GM10847 (cell line): ENCODE results near the gene CCM2.

Experiments used
- POLR2A ChIP-seq: IDR thresholded peaks from 2 replicates; pipeline ENCODE4 v1.6.1; 2011; ENCODE audit not compliant: insufficient read length; ENCODE audit errors: extremely low read depth

The CCM2 gene

DNA sequence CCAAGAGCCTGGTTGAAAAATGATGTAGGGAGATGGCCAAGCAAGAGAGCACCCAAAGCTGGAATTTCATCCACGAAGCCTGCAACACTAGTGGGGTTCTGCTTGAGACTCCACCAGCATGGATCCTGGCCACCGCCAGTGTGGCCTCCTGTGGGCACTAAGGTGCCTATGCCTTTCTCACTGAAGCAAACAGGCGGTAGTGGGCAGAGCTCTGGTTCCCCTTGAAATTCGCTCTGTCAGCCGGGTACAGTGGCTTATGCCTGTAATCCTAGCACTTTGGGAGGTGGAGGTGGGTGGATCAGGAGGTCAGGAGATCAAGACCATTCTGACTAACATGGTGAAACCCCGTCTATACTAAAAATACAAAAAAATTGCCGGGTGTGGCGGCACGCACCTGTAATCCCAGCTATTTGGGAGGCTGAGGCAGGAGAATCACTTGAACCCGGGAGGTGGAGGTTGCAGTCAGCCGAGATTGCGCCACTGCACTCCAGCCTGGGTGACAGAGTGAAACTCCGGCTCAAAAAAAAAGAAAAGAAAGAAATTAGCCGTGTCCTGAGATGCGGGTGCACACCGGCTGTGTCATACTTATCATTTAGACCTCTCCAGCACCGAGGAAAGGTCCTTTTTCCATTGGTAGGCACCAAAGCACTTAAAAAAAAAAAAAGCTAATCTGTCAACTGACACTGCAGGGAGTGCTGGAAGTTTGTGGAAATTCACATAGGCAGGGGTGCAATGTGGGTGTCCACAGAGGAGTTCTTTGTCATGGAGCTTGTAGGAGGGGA lies 28.3 kb downstream of the CCM2 start:
- TF ChIP-seq POLR2A: no peak

DNA sequence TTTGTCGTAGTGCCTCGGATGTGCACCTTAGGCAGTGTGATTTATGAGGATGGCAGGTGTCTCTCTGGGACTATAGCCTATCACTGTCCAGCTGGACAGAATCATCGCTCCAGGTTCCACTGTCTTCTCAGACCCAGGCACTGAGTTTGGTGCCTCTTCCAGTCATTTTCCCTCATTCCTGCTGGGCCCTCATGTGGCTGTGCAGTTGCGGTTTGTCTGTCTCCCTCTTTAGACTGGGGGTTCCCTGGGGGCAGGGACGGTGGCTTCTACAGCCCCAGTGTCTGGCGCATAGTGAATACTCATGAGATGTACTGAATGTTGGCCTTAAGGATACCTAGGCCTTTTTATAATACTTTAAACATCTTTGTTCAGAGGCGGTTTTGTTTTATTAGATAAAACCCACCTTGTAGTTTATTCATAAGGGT lies 28.9 kb downstream of the CCM2 start:
- TF ChIP-seq POLR2A: no peak

DNA sequence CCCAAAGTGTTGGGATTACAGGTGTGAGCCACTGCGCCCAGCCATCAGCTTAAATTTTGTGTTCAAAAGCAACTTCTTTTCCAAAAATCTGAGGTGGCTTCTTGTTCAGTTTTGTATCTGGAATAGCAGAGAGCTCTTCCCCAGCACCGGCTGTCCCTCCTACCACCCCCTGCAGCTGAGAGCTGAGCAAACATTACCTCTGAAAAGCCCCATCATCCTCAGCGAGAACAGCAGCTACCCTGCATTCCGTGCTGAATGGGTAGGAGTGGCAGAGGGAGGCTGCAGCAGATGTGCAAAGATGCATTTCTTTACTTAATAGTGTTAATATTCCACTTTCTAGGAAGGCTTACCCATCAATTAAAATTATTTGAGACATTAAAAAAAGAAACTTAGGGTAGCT lies 31.8 kb downstream of the CCM2 start:
- no peak for TF ChIP-seq POLR2A

DNA sequence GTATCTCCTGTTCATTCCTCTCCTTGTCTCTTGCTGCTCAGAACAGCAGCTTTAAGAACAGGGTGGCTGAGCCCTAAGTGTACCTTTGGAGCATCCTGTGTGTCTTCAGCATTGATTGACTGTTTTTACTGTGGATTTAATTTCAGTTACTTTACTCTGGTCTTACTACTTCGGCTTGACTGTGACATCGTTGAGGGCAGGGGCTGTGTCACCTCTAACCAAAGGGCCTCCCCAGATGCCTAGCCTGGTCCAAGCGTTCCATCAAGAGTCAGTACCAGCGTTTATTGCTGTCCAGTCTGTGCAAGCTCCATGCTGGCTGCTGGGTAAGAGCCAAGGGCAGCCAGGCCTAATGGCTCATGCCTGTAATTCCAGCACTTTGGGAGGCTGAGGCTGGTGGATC lies 32.4 kb downstream of the CCM2 start:
- TF ChIP-seq POLR2A: no peak

DNA sequence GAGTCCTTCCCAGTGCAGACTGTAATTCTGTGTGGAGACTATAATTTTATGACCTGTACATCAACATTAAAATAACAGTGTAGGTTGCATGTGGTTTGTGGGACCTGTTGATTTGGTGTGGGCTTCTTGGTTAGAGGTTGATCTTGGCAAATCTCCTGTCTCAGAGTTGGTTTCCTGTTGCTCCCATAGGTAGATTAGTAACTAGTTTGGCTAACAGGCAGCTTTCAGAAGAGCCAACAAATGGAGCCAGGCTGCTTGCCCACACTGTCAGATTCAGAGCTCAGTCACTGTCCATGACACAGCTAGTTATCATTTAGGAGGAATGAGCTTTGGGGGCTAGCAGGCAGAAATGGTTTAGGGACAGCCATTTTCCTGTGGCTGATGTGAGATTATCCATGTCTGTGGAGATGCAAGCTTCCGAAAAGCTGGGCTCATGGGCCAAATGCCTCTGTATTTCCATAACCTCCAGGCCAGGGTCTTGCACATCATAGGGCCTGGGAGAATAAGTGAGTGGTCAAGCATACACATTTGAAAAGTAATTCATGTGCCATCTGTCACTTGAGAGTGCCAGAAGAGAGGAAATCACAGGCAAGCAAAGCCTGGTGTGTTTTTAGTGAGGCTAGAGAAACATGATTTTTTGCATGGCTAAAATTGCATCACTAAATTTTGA lies 33.4 kb downstream of the CCM2 start:
- TF ChIP-seq POLR2A: no peak

DNA sequence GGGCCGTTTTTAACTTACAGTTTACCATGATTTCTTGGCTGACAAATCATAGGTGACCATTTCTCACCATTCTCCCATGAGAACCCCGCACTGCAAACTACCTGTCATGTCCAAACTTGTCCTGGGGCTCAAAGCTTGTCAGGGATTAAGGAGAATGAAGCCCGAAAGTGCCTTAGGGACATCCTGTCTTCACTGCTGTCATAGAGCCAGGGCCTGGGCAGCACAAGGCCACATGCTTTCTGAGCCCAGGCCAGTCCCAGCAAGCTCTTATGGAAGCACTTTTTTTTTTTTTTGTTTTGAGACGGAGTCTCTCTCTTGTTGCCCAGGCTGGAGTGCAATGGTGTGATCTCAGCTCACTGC lies 33.9 kb downstream of the CCM2 start:
- TF ChIP-seq POLR2A: no peak

DNA sequence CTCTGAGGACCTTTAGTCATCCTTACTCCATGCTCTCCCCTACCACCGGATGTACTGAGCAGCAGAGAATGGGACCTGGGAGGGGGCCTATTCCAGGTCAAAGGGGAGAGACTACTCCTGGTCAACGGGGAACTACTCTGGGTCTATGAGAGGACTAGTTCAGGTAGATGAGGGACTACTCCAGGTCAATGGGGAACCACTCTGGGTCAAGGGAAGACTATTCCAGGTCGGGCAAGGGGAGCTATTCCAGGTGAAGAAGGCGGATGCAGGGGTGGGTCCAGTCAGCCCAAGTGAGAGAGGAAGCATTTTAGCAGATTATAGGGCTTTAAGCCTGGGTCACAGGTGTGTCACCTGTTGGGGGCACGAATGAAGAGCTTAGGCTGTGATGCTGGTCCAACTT lies 35.4 kb downstream of the CCM2 start:
- no peak for TF ChIP-seq POLR2A

DNA sequence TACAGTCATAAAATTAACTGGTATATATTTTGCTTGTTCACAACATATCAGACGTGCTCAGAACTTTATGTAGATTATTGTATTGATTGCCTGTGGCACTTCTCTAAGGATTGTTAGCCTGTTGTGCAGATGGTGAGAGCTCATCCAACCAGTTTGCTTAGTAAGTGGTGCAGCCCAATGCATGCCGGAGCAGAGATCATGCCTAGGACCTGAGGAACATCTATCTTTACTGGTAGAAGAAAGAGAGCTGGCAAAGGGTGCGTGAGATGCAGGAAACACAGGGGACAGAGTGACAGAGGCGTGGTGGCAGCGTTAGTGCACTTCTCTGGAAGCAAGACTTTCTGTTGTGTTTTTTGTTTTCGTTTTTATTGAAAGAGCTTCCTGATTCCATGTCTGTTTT lies 35.9 kb downstream of the CCM2 start:
- TF ChIP-seq POLR2A: no peak

DNA sequence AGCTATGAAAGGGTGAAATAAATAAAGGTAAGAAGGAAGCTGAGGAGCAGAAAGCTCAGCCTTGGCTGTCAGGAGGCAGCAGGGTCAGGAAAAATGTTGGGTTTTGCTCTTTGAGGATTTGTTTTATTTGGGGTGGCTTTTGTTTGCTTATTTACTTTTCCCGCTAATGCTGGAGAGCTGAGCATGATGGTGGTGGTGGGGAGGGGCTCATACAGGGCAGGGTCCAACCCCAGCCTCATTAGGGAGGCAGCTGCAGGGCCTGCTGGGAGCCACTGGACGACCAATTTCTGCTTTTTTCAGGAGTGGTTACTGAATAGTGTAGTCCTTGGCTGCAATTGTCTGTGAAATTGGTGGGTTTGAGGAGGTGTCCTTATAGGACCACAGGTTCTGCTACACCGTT lies 36.3 kb downstream of the CCM2 start:
- TF ChIP-seq POLR2A: no peak

DNA sequence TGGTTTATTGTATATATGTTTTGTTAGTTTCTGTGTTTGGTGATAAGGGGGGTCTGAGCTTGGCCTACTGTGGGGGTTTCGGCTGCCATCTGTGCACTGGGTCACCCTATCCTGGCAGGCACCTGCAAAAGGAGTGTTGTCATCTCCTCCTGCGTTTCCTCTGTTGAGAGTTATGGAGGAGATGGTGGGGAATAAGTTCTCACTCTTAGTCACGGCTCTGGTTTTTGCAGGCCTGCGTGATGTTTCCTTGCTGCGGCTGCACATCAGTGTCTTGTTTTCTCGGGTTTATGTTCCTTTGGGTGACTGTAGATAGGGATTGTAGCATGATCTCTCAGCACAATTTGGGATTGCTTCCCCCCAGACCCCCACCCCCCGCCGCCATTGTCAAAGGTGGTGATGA lies 36.8 kb downstream of the CCM2 start:
- no peak for TF ChIP-seq POLR2A

DNA sequence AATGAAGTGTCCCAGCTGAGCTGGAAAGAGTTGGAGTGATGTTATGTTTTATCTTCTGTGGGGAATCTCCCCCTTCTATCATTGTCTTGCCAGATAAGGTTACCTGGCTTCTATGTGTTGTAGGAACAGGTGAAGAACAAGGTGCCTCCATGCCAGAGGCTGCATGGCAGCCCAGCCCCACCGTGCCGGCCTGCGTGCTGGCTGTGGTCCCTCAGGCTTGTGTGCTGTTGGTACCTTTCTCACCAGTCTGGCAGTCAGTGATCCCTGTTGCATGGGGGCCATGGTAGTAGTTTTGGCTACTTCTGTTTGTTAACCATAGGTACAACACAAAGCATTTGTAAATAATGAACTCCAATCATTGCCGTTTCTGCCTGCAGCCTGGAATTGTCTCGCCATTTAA lies 37.9 kb downstream of the CCM2 start:
- TF ChIP-seq POLR2A: no peak

DNA sequence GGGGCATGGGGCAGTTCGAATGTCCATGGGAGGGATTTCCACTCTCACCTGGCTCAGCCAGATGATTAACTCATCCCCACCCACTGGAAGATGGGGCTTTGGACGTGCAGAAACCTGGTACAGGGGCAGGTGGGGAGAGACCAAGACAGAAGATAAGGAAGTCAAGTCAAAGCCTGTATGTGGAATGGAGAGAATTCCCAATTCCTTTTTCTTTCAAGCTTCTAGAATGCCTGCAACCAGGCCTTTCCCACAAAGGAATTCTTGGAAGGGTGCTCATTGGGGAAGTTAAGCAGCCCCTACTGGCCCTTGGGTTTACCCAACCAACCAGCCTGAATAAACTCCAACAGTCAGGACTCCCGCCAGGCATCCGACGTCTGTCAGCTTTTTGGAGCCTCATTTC lies 39.1 kb downstream of the CCM2 start:
- TF ChIP-seq POLR2A: no peak

DNA sequence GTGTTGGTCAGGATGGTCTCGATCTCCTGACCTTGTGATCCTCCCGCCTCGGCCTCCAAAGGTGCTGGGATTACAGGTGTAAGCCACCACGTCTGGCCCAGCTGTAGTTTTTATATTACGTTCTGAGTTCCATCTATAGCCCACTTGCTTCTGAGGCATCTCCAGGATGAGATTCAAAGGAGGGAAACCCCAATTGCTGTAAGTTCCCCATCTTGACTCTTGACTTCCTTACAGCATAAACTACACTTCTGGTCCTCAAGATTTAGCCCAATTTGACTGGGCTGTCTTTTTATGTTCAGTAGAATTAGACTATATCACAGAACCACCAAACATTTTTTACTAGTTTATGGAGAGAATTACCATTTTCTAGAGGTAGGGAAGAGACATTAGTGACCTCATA lies 44.3 kb downstream of the CCM2 start:
- TF ChIP-seq POLR2A: no peak

DNA sequence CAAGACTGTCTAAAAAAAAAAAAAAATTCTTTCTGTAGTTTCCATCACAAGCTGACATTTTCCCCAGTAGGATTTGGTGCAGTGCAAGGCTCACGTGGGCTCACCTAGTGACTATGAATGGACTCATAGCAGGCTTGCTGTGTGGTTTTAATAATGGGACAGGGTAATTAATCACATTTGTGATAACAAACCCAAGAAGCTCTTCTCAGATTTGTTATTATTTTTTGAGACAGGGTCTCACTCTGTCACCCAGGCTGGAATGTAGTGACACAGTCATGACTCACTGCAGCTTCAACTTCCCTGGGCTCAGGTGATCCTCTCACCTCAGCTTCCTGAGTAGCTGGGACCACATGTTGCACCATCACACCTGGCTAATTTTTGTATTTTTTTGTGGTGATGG lies 48.7 kb downstream of the CCM2 start:
- TF ChIP-seq POLR2A: no peak

DNA sequence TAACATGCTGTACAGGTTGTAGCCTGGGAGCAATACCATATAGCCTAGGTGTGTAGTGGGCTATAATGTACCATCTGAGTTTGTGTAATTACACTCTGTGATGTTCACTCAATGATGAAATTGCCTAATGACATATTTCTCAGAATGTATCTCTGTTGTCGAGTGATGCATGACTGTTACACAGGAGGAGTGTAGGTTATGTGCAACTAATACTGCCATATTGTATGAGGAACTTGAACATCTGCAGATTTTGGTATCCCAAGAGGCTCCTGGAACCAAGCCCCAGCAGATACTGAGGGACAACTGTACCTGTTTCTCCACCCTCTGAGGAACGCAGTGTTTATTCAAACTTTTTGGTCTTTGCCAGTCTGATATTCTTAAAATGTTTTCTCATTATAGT lies 50.2 kb downstream of the CCM2 start:
- no peak for TF ChIP-seq POLR2A

DNA sequence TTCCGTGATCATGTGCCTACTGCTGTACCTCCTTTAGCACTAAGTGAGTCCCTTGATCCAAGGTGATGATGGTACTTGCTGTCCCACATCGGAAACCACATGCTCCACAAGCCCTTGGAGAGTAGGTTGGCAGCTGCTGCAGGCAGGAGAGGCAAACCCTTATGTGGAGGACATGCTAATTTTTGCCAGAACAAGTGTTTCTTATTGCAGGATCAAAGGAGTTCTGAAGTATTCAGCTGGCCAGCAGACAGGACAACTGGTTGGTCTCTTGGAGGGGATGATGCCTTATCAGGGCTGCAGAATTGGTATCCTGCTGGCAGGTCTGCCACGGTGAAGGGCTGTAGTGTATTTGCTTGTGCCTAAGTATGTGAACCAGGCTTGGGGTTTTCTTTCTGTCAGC lies 52.0 kb downstream of the CCM2 start:
- no peak for TF ChIP-seq POLR2A

DNA sequence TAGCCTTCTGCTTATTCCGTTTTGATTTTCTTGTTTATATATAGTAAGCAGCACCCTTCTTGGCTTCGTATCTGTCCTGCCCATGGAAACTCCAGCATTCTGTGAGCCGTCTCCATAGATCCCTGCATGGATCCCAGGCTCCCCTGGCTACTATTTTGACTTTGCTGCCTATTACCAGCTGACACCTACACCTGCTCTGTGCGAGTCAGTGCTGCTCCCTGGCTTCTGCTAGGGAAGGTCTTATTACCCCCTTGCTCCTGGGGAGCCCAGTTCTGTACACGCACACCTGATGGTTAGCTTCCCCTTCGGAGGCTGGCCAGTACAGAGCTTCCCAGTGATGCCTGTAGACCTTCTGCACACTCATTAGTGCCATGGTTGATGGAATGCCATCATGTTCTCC lies 53.4 kb downstream of the CCM2 start:
- TF ChIP-seq POLR2A: no peak
